CD4-positive, alpha-beta T cell treated with Interferon alpha-2 for 1 hour (primary cell): ENCODE data around the gene TBC1D3B.
A peak's percentile ranks its signal among the peaks of the same experiment; 100 is the strongest.
"Not testable (repeated sequence)": the region's sequence is repeated elsewhere in the genome, so short reads cannot be mapped to it uniquely, and the experiment has no call there.

Experiments used
- DNase-seq, 2 donors: peaks; one replicate each; pipeline ENCODE4 v3.0.0-alpha.2; 2020 to 2022

Gene TBC1D3B

GRCh38 chr17:36168836-36169235 lies 7.6 kb downstream of the TBC1D3B start:
- DNase-seq, result not testable (repeated sequence)

- DNase-seq, result no peak
Observed at GRCh38 chr17:36153895-36154610, 22.4 kb downstream of the TBC1D3B start.

GRCh38 chr17:36152639-36153120 lies 23.8 kb downstream of the TBC1D3B start:
- no peak for DNase-seq

GRCh38 chr17:36151891-36152638 lies 24.4 kb downstream of the TBC1D3B start:
- no peak for DNase-seq

GRCh38 chr17:36149296-36149820 lies 27.1 kb downstream of the TBC1D3B start:
- DNase-seq, result no peak

- DNase-seq, result peak; percentile 68 to 77
Observed at GRCh38 chr17:36148559-36149295, 27.7 kb downstream of the TBC1D3B start.

GRCh38 chr17:36147601-36148000 lies 28.8 kb downstream of the TBC1D3B start:
- no peak for DNase-seq

- DNase-seq, result no peak
Observed at GRCh38 chr17:36144981-36145729, 31.3 kb downstream of the TBC1D3B start.

GRCh38 chr17:36144014-36144413 lies 32.4 kb downstream of the TBC1D3B start:
- DNase-seq, result no peak

- DNase-seq, result no peak
Observed at GRCh38 chr17:36142806-36143205, 33.6 kb downstream of the TBC1D3B start.

- no peak for DNase-seq
Observed at GRCh38 chr17:36142235-36142634, 34.2 kb downstream of the TBC1D3B start.

- DNase-seq, result no peak
Observed at GRCh38 chr17:36136439-36136838, 40.0 kb downstream of the TBC1D3B start.

GRCh38 chr17:36136036-36136435 lies 40.4 kb downstream of the TBC1D3B start:
- no peak for DNase-seq

- no peak for DNase-seq
Observed at GRCh38 chr17:36135465-36135864, 41.0 kb downstream of the TBC1D3B start.

GRCh38 chr17:36133602-36134236 lies 42.7 kb downstream of the TBC1D3B start:
- no peak for DNase-seq

GRCh38 chr17:36132421-36132831 lies 44.0 kb downstream of the TBC1D3B start:
- no peak for DNase-seq

- DNase-seq, result no peak
Observed at GRCh38 chr17:36131931-36132330, 44.5 kb downstream of the TBC1D3B start.

GRCh38 chr17:36131421-36131820 lies 45.0 kb downstream of the TBC1D3B start:
- no peak for DNase-seq

- no peak for DNase-seq
Observed at GRCh38 chr17:36130346-36130745, 46.1 kb downstream of the TBC1D3B start.

GRCh38 chr17:36129616-36130015 lies 46.8 kb downstream of the TBC1D3B start:
- no peak for DNase-seq

- DNase-seq, result no peak
Observed at GRCh38 chr17:36128411-36128978, 47.9 kb downstream of the TBC1D3B start.

- no peak for DNase-seq
Observed at GRCh38 chr17:36127911-36128310, 48.5 kb downstream of the TBC1D3B start.
